Testis (tissue), 3 donors: ENCODE results near the gene PALM2AKAP2. TPM values are rescaled to one million over a fixed set of nuclear protein-coding genes. Genes with fewer than 3 reads are reported as not detected.

ENCODE experiments used
- DNase-seq: peaks from one replicate; pipeline ENCODE4 v3.0.0-alpha.2; 2019
- H3K27ac ChIP-seq, 2 donors: fragments of 200-600 bp; sonication (generic); one replicate each; pipeline ENCODE4 v1.5.1; 2019
- H3K27me3 ChIP-seq: fragments of 200-600 bp; sonication (generic); one replicate; pipeline ENCODE4 v1.5.1; 2019
- H3K36me3 ChIP-seq: fragments of 200-600 bp; sonication (generic); one replicate; pipeline ENCODE4 v1.5.1; 2017; ENCODE audit warnings: low read depth; ENCODE audit errors: missing control alignments
- H3K4me1 ChIP-seq: fragments of 200-600 bp; sonication (generic); one replicate; pipeline ENCODE4 v1.5.1; 2019
- H3K4me3 ChIP-seq, 2 donors: fragments of 200-600 bp; sonication (generic); one replicate each; pipeline ENCODE4 v1.5.1; 2017 to 2019
- H3K9me3 ChIP-seq: fragments of 200-600 bp; sonication (generic); one replicate; pipeline ENCODE4 v1.5.1; 2017
- CTCF ChIP-seq, 3 experiments: fragments of 450-650 bp in 2 of 3; fragments of 200-600 bp in 1 of 3; sonication (generic) in 1 of 3; IDR thresholded peaks; one replicate each; pipeline ENCODE4 v1.5.1; 2016 to 2019; ENCODE audit warnings: antibody characterized with exemption in 3 of 3, mild to moderate bottlenecking in 2 of 3, moderate library complexity in 1 of 3
- POLR2A ChIP-seq: fragments of 450-650 bp; IDR thresholded peaks from one replicate; pipeline ENCODE4 v1.6.1; 2017; ENCODE audit warnings: antibody characterized with exemption, mild to moderate bottlenecking, moderate library complexity
- WGBS, 2 donors: methylation state at CpG; one replicate each; pipeline ENCODE4 v1.1.5; 2018; 5-methylcytosine and 5-hydroxymethylcytosine counted together
- intact Hi-C: fragments of 100-400 bp; cut with DNase I; formaldehyde crosslinking; loops from one replicate; pipeline ENCODE4 v1.15.1; 2023; ENCODE audit warnings: low total_unique reads
- polyA plus RNA-seq: library from polyadenylated mRNA; stranded (reverse); fragments of 350-450 nt; fragmentation: Illumina TruSeq; extraction: RNeasy Lipid Tissue Mini Kit (QIAGEN cat#74804); gene quantifications from one replicate; pipeline ENCODE4 v1.2.3, GENCODE V29; 2014; ENCODE audit warnings: low read depth, low replicate concordance; ENCODE audit not compliant: insufficient read depth
- total RNA-seq, 2 donors: library from RNA; depleted of rRNA; stranded (reverse); fragments of >200 nt; gene quantifications; one replicate each; pipeline ENCODE4 v1.2.3, GENCODE V29; 2016

PALM2AKAP2 gene
- total and polyA plus RNA-seq, 3 donors from 2014 or later, result 0.25 to 2.3 (median 0.87) TPM

GRCh38 chr9:109737295-109737694, 42.7 kb upstream of the PALM2AKAP2 start:
- Histone ChIP-seq H3K4me3 (no peak overlapping the region), H3K27me3 (no peaks in the 10 kb centered on the region), H3K36me3 (no peaks in the 10 kb centered on the region), H3K9me3 (no peaks in the 10 kb centered on the region), H3K27ac (no peak overlapping the region), H3K4me1 (no peaks in the 10 kb centered on the region)
- intact Hi-C loops, result no loop called here
- WGBS, 2 donors, result 77 to 80% methylated on average over 1 of the region's 1 CpG
- no peak for DNase-seq
- TF ChIP-seq CTCF (IDR thresholded peaks at IDR 0.05) (no peak), POLR2A (no peak)

GRCh38 chr9:109739760-109740159, 40.2 kb upstream of the PALM2AKAP2 start:
- WGBS, 2 donors, result 80 to 84% methylated on average over 3 of the region's 3 CpGs
- no peak for DNase-seq
- Histone ChIP-seq H3K9me3 (no peaks in the 10 kb centered on the region), H3K27me3 (no peaks in the 10 kb centered on the region), H3K36me3 (no peaks in the 10 kb centered on the region), H3K4me1 (no peaks in the 10 kb centered on the region), H3K27ac (no peak overlapping the region), H3K4me3 (no peak overlapping the region)
- TF ChIP-seq POLR2A, result no peak
- TF ChIP-seq CTCF (IDR thresholded peaks at IDR 0.05), result no peak
- intact Hi-C loops, result no loop called here

- no peak for TF ChIP-seq CTCF (IDR thresholded peaks at IDR 0.05)
- no peak for TF ChIP-seq POLR2A
Measured at GRCh38 chr9:109742776-109743348, 37.1 kb upstream of the PALM2AKAP2 start.

GRCh38 chr9:109743696-109744095, 36.3 kb upstream of the PALM2AKAP2 start:
- no peaks in the 10 kb centered on the region for H3K27me3 ChIP-seq
- H3K4me3 ChIP-seq, result no peak overlapping the region
- no peaks in the 10 kb centered on the region for H3K9me3 ChIP-seq
- WGBS, 2 donors, result 41 to 68% methylated on average over 2 of the region's 2 CpGs
- TF ChIP-seq POLR2A (no peak), CTCF (IDR thresholded peaks at IDR 0.05) (no peak)
- no peaks in the 10 kb centered on the region for H3K4me1 ChIP-seq
- intact Hi-C loops, result no loop called here
- H3K27ac ChIP-seq, result no peak overlapping the region
- no peaks in the 10 kb centered on the region for H3K36me3 ChIP-seq
- DNase-seq, result no peak

More at GRCh38 chr9:109742776-109743348, 37.1 kb upstream of the PALM2AKAP2 start:
- Histone ChIP-seq H3K4me1 (no peaks in the 10 kb centered on the region), H3K9me3 (no peaks in the 10 kb centered on the region), H3K27ac (no peak overlapping the region), H3K36me3 (no peaks in the 10 kb centered on the region), H3K4me3 (no peak overlapping the region), H3K27me3 (no peaks in the 10 kb centered on the region)
- DNase-seq, result no peak
- WGBS, 2 donors, result 65 to 82% methylated on average over 2 of the region's 2 CpGs
- intact Hi-C loops, result no loop called here
